Measurements from ENCODE around the gene CCDC196. TPM values are rescaled to one million over a fixed set of nuclear protein-coding genes. Genes with fewer than 3 reads are reported as not detected.

The CCDC196 gene
- total and polyA plus RNA-seq, 2 of the 4 experiments (the other 2 are of a cell fraction): not detected

DNA sequence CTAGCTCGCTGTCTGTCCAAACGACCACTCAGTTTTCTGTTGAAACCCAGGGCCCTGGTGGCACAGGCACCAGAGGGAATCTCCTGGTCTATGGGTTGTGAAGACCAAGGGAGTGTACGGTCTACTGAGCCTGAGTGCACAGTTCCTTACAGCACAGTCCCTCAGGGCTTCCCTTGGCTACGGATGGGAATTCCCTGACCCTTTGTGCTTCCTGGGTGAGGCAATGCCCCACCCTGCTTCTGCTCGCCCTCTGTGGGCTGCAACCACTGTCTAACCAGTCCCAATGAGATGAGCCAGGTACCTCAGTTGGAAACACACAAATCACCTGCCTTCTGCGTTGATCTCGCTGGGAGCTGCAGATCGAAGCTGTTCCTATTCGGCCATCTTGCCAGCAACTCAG is 44.4 kb downstream of the CCDC196 start:
- Histone ChIP-seq H2AK5ac (ENCODE audit: low read depth, low read length) (no peak overlapping the region), H3K9me1 (ENCODE audit: insufficient read depth, low read length) (no peaks in the 10 kb centered on the region), H3K23ac (ENCODE audit: low read depth, low read length) (no peak overlapping the region), H2BK120ac (ENCODE audit: low read depth, low read length) (no peak overlapping the region), H3K14ac (replicated peaks; ENCODE audit: low read depth, low read length) (no peak overlapping the region), H3K27ac (ENCODE audit: insufficient read depth, low read length) (no peak overlapping the region), H4K8ac (ENCODE audit: low read depth in 2 of 2, low read length in 2 of 2) (no peak overlapping the region), H2BK20ac (ENCODE audit: low read depth, low read length) (no peak overlapping the region), H2AFZ (replicated peaks; ENCODE audit: low read length, poor library complexity) (no peak overlapping the region), H3K4me1 (ENCODE audit: control insufficient read depth, insufficient read depth, low read length) (no peaks in the 10 kb centered on the region), H3K27me3 (ENCODE audit: control insufficient read depth, insufficient read depth, low read length) (no peaks in the 10 kb centered on the region), H3K4me2 (ENCODE audit: low read depth, low read length) (no peak overlapping the region), H2BK5ac (ENCODE audit: low read depth, low read length, poor library complexity, severe bottlenecking) (no peak overlapping the region), H3K18ac (ENCODE audit: low read depth, low read length) (no peak overlapping the region), H3K4me3 (ENCODE audit: insufficient read depth, low read depth, low read length) (no peak overlapping the region), H3K56ac (ENCODE audit: extremely low read depth, insufficient read depth, low read length) (no peak overlapping the region), H2AK9ac (replicated peaks; ENCODE audit: low read depth, low read length, poor library complexity) (no peak overlapping the region), H3K4ac (ENCODE audit: low read depth, low read length) (no peak overlapping the region), H3K36me3 (ENCODE audit: control insufficient read depth, insufficient read depth, low read length) (no peaks in the 10 kb centered on the region), H4K20me1 (ENCODE audit: insufficient read depth, low read length) (no peaks in the 10 kb centered on the region), H3K9me3 (ENCODE audit: control insufficient read depth, insufficient read depth, low read length) (no peaks in the 10 kb centered on the region), H4K91ac (ENCODE audit: insufficient read depth, low read depth, low read length) (no peak overlapping the region), H4K5ac (ENCODE audit: low read depth, low read length) (no peak overlapping the region), H3K9ac (ENCODE audit: low read depth, low read length) (no peak overlapping the region), H2BK15ac (ENCODE audit: low read depth, low read length) (no peak overlapping the region), H3K79me1 (ENCODE audit: low read depth in 1 of 2, low read length in 2 of 2) (no peaks in the 10 kb centered on the region)
- CTCF ChIA-PET: no interaction called here
- WGBS, 2 experiments (ENCODE audit: extremely low coverage in 2 of 2, insufficient read length in 1 of 2): no CpG with 5 or more reads among the region's 9 CpGs
- in situ Hi-C loops (cut with MboI; ENCODE audit: low sequenced_read_pairs): no loop called here
- intact Hi-C loops (cut with micrococcal nuclease): no loop called here
- TF ChIP-seq MAZ (IDR thresholded peaks at IDR 0.05; ENCODE audit: borderline replicate concordance, low read depth, low read length): no peak
- TF ChIP-seq FOS (IDR thresholded peaks at IDR 0.05; ENCODE audit: low read depth, low read length): no peak
- TF ChIP-seq RFX5 (IDR thresholded peaks at IDR 0.05; ENCODE audit: low read depth, low read length): no peak
- TF ChIP-seq, protein P1, sequence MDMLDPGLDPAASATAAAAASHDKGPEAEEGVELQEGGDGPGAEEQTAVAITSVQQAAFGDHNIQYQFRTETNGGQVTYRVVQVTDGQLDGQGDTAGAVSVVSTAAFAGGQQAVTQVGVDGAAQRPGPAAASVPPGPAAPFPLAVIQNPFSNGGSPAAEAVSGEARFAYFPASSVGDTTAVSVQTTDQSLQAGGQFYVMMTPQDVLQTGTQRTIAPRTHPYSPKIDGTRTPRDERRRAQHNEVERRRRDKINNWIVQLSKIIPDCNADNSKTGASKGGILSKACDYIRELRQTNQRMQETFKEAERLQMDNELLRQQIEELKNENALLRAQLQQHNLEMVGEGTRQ (IDR thresholded peaks at IDR 0.05; ENCODE audit: low read depth, low read length): no peak
- no peak for TF ChIP-seq CHD1 (IDR thresholded peaks at IDR 0.05; ENCODE audit: low read depth, low read length)
- TF ChIP-seq NFE2L2 (IDR thresholded peaks at IDR 0.05; ENCODE audit: low read depth, low read length): no peak
- TF ChIP-seq, protein P2, sequence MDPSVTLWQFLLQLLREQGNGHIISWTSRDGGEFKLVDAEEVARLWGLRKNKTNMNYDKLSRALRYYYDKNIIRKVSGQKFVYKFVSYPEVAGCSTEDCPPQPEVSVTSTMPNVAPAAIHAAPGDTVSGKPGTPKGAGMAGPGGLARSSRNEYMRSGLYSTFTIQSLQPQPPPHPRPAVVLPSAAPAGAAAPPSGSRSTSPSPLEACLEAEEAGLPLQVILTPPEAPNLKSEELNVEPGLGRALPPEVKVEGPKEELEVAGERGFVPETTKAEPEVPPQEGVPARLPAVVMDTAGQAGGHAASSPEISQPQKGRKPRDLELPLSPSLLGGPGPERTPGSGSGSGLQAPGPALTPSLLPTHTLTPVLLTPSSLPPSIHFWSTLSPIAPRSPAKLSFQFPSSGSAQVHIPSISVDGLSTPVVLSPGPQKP (IDR thresholded peaks at IDR 0.05; ENCODE audit: borderline replicate concordance, low read depth, low read length): no peak
- no peak for TF ChIP-seq MAFK (IDR thresholded peaks at IDR 0.05; ENCODE audit: low read depth, low read length)
- no peak for TF ChIP-seq RAD21 (IDR thresholded peaks at IDR 0.05; ENCODE audit: low read length)
- TF ChIP-seq MXI1 (IDR thresholded peaks at IDR 0.05; ENCODE audit: borderline replicate concordance, low read depth, low read length): no peak
- TF ChIP-seq SMC3 (IDR thresholded peaks at IDR 0.05; ENCODE audit: low read depth, low read length): no peak
- TF ChIP-seq RCOR1 (IDR thresholded peaks at IDR 0.05; ENCODE audit: insufficient replicate concordance, low read length): no peak
- TF ChIP-seq POLR2A (IDR thresholded peaks at IDR 0.05; ENCODE audit: low read depth, low read length): no peak
- TF ChIP-seq CEBPB (IDR thresholded peaks at IDR 0.05; ENCODE audit: low read depth, low read length): no peak
- TF ChIP-seq BHLHE40 (IDR thresholded peaks at IDR 0.05; ENCODE audit: low read depth, low read length): no peak
- TF ChIP-seq, protein P3, sequence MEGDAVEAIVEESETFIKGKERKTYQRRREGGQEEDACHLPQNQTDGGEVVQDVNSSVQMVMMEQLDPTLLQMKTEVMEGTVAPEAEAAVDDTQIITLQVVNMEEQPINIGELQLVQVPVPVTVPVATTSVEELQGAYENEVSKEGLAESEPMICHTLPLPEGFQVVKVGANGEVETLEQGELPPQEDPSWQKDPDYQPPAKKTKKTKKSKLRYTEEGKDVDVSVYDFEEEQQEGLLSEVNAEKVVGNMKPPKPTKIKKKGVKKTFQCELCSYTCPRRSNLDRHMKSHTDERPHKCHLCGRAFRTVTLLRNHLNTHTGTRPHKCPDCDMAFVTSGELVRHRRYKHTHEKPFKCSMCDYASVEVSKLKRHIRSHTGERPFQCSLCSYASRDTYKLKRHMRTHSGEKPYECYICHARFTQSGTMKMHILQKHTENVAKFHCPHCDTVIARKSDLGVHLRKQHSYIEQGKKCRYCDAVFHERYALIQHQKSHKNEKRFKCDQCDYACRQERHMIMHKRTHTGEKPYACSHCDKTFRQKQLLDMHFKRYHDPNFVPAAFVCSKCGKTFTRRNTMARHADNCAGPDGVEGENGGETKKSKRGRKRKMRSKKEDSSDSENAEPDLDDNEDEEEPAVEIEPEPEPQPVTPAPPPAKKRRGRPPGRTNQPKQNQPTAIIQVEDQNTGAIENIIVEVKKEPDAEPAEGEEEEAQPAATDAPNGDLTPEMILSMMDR (conservative IDR thresholded peaks at IDR 0.05; ENCODE audit: low read depth, low read length): no peak
- POLR2A ChIA-PET (ENCODE audit: unreplicated experiment): no interaction called here
- dilution Hi-C loops (cut with HindIII; ENCODE audit: low sequenced_read_pairs, unreplicated experiment): no loop called here
- no TSS peak for BruUV-seq (replicated peaks)
- ATAC-seq (ENCODE audit: low read depth) (no peak), DNase-seq (no peak)
